IPS DF 4.7 (cell line): ENCODE data around the gene NCK2.

Source experiments
- DNase-seq: peaks from one replicate; pipeline ENCODE4 v3.0.0-alpha.2; 2013; ENCODE audit warnings: low spot score; ENCODE audit errors: extremely low read depth

NCK2 gene

DNA sequence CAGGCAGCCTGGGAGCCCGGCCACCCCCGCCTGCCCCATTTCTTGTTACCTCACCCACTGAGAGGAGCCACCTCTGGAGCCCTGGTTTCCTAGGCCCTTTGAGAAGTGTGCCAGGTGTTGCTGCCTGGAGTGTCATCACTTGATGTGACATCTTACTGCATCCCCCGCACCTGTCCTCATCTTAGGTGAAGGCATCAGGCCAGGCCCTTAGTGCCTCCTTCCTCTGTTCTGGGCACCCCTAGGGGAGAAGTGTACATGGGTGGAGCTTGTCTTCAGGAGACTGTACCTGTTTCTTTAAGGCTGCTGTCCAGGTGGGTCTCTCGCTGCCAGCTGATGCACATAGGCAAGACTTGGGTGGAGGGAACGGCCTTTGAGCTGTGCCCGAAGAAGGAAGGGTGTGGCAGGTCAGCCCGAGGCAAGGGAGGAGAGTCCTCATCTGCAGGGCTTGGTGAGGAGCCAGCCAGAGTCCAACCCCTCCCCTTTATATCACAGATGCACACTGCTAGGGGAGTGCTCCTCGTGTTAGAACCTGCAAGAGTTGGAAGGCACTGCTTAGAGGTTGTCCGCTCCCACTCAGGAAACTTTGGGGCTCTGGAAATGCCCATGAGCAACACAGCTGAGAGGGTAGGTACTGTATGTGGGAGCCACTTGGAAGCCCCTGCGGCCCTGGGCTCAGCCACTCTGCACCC, 45.9 kb downstream of the NCK2 start:
- no peak for DNase-seq

DNA sequence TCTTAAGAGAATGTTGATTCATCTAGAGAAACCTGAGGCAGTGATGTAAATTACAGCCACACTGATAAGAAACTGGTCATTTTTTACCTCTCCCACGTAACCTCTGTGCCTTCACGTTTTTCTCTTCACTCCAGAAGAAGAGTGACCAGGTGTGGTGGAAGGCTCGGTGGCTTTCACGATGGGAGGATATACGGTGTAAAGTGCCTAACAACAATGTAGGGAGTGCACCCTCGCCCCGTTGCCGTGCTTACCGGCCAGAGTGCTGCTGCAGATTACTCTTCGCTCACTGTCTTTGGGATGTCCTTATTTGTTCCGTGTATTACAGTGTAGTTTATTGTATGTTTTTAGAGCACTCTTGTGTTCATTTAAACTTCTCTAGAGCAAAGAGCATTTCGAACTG, 46.5 kb downstream of the NCK2 start:
- no peak for DNase-seq

- no peak for DNase-seq
These were observed 47.8 kb downstream of the NCK2 start for GRCh38 chr2:105792561-105792960.

GRCh38 chr2:105793196-105793975, 48.7 kb downstream of the NCK2 start:
- DNase-seq, result no peak

DNA sequence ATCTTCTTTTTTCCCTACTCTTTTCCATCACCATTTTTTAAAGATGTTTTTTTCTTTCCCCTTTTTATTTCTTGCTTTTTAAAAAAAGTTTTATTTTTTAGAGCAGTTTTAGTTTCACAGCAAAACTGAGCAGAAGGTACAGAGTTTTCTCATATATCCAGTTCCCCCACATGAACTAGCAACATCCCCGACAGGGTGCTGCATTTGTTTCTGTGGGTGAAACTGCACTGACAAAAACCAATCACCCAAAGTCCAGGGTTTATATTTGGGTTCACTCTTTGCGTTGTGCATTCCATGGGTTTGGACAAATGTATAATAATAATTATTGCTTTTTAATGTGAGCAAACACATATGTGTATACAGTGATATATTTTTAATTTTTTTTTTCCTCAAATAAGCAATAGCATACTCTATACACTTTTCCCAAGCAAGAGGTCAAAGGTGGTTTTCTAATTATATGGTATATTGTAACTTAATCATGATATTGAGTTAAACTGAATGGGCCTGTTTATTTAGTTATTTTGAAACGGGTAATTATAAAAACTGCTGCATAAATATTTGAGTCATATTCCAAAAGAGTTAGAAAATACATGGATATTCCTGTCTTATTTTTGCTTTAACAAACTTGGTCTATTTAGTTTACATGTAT, 50.3 kb downstream of the NCK2 start:
- no peak for DNase-seq

- peak; percentile 16 for DNase-seq
These were observed 50.8 kb downstream of the NCK2 start for GRCh38 chr2:105795575-105795934.

GRCh38 chr2:105796131-105796638, 51.5 kb downstream of the NCK2 start:
- no peak for DNase-seq

- no peak for DNase-seq
These were observed 52.1 kb downstream of the NCK2 start for GRCh38 chr2:105796791-105797190.

DNA sequence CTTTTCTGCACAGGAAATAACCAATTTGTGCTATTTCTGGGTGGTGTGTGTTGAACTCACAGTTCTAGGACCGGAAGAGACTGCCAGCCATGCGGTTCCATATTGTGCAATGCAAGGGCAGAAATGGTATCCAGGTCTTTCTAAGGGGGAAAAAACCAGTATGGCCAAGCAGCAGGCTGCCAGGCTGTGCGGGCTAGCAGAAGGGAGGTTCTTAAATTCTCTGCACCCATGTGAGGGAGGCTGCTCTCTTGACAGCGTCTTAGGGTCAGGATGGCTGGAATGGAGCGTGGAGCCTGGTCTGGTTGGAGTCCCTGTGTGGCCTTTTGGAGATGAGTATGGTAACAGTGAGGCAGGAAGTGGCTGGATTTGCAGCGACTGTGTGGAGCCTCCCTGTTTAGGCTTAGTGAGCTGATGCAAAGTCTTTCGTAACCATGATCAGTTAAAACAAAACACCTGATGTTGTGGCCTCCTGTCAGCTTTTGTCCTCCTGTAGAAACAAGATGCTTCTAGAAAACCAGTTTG, 52.6 kb downstream of the NCK2 start:
- DNase-seq, result no peak

GRCh38 chr2:105798595-105798994, 53.9 kb downstream of the NCK2 start:
- no peak for DNase-seq

DNA sequence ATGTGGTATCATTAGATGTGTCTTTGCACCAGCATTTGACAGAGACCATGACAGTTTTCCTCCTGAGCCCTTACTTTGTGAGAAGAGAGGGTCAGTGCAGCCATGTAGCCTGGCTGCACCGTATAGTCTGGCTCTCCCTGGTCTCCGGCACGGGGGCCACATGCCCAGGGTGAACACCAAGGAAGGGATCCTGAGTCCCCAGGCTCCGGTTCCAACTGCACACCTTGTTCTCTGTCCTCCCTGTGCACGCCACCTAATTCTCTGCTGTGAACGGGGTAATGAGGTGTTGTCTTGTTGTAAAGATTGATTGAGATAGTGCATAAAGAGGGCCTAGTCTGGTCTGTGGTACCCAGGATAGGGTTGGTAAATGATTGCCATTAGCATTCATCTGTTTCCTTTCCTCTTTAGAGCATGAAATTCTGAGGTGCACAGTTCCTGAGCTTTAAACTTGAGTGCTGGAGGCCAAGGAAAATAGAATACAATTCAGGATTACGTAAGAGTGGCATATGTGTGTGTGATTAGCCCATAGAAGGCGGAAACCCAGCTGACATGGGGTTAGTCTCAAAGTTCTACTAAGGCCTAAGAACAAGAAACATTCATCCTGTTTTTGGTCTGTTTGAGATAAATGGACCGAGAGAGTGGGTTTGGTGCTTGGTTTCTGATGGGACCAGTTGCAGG, 55.5 kb downstream of the NCK2 start:
- DNase-seq, result no peak

GRCh38 chr2:105800953-105801635, 56.4 kb downstream of the NCK2 start:
- DNase-seq, result no peak

- no peak for DNase-seq
These were observed 57.2 kb downstream of the NCK2 start for GRCh38 chr2:105801961-105802360.

DNA sequence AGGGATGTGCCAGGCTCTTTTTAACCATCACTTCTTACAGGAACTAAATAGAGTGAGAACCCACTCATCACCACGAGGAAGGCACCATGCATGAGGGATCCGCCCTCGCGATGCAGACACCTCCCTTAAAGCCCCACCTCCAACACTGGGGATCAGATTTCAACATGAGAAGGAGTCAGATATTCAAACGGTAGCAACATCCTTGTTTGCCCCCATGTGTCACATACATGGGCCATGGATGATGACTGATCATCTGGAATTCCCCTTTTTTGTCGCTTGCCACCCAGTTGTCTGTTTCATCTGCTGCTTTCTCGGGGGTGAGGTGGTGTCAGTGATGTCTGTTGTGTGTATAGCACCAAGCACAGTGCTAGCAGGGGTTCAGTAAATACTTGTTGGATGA, 57.9 kb downstream of the NCK2 start:
- DNase-seq, result no peak

GRCh38 chr2:105803337-105803736, 58.6 kb downstream of the NCK2 start:
- DNase-seq, result no peak

- DNase-seq, result no peak
These were observed 59.1 kb downstream of the NCK2 start for GRCh38 chr2:105803773-105804172.

DNA sequence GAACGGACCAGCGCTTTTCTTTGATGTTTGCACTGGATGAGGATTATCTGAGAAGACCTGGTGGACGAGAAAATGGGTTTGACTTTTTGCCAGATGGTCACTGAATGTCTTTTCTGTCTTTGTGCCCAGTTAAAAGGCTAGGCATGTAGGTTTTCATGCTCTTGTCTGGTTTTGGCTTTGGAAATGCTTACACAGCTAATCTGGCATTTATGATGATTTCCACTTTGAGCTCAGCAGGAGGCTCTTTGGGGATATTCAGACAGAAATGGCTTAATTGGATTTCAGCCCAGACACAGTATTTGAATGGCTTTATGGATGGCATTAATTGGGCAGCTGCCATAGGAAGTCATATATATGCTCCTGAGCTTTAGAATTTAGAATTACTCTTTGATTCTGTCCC, 59.6 kb downstream of the NCK2 start:
- DNase-seq, result no peak

DNA sequence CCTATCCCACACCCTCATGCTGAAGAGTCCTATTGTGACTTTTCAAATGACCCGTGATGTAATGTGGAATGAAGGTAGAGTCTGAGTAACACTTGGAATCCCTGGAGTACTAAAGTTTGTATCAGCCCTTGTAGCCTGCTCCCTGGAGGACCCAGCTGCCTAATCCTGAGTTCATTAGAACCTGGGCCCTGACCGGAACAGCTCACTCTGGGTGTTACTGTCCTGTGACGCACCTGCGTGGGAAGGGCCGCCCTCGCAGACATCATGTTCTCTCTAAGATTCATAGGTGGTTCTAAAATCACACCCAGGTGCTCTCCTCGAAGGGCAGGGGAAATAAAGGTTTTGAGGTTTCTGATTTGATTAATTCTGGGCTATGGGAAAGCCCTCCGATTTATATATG, 62.3 kb downstream of the NCK2 start:
- no peak for DNase-seq

- no peak for DNase-seq
These were observed 63.8 kb downstream of the NCK2 start for GRCh38 chr2:105808423-105809096.

- no peak for DNase-seq
These were observed 64.4 kb downstream of the NCK2 start for GRCh38 chr2:105809097-105809473.
